H7 (cell line): ENCODE measurements around the gene ALG1L2. TPM values are rescaled to one million over a fixed set of nuclear protein-coding genes. Genes with fewer than 3 reads are reported as not detected.
A peak's percentile ranks its signal among the peaks of the same experiment; 100 is the strongest.
"Not testable (repeated sequence)": the region's sequence is repeated elsewhere in the genome, so short reads cannot be mapped to it uniquely, and the experiment has no call there.

Experiments
- DNase-seq: peaks from one replicate; pipeline ENCODE4 v3.0.0; 2012
- H3K27me3 ChIP-seq: 2 replicates; pipeline ENCODE4 v1.6.0; 2011; ENCODE audit warnings: mild to moderate bottlenecking, low read length; ENCODE audit not compliant: control insufficient read depth, insufficient read depth
- H3K36me3 ChIP-seq: replicated peaks from 2 replicates; pipeline ENCODE4 v1.5.1; 2011; ENCODE audit warnings: low read length; ENCODE audit not compliant: control insufficient read depth, insufficient read depth
- H3K4me3 ChIP-seq: 2 replicates; pipeline ENCODE4 v1.5.1; 2011; ENCODE audit warnings: low read depth, mild to moderate bottlenecking, control low read depth, low read length, moderate library complexity; ENCODE audit not compliant: insufficient read depth
- total RNA-seq: library from RNA; depleted of rRNA; stranded (reverse); fragments of >200 nt; shearing (Covaris generic); gene quantifications from 2 replicates; pipeline ENCODE4 v1.2.3, GENCODE V29; 2014

The ALG1L2 gene
- total RNA-seq, 1 experiment from 2014 or later = 1.7 TPM

GRCh38 chr3:130104191-130104590 lies 22.6 kb downstream of the ALG1L2 start:
- H3K27me3 ChIP-seq, H3K4me3 ChIP-seq, DNase-seq, H3K36me3 ChIP-seq: not testable (repeated sequence)

GRCh38 chr3:130107333-130107995 lies 25.8 kb downstream of the ALG1L2 start:
- not testable (repeated sequence) for DNase-seq, H3K4me3 ChIP-seq, H3K27me3 ChIP-seq, H3K36me3 ChIP-seq

- not testable (repeated sequence) for H3K36me3 ChIP-seq, H3K27me3 ChIP-seq, H3K4me3 ChIP-seq, DNase-seq
These were observed 27.4 kb downstream of the ALG1L2 start for GRCh38 chr3:130108836-130109585.

- peak overlapping the region; percentile 74 for H3K4me3 ChIP-seq
- H3K27me3 ChIP-seq, DNase-seq, H3K36me3 ChIP-seq: not testable (repeated sequence)
These were observed 28.9 kb downstream of the ALG1L2 start for GRCh38 chr3:130110386-130111169.

- peak; percentile 96 for DNase-seq
- no peaks in the 10 kb centered on the region for H3K27me3 ChIP-seq
- H3K36me3 ChIP-seq = no peaks in the 10 kb centered on the region
- H3K4me3 ChIP-seq = peak overlapping the region; percentile 74
These were observed 29.7 kb downstream of the ALG1L2 start for GRCh38 chr3:130111185-130111864.

GRCh38 chr3:130111865-130112747 lies 30.5 kb downstream of the ALG1L2 start:
- H3K36me3 ChIP-seq, H3K27me3 ChIP-seq, DNase-seq: not testable (repeated sequence)
- peak overlapping the region; percentile 63 for H3K4me3 ChIP-seq

GRCh38 chr3:130112748-130113073 lies 31.1 kb downstream of the ALG1L2 start:
- not testable (repeated sequence) for H3K27me3 ChIP-seq, H3K36me3 ChIP-seq, DNase-seq
- H3K4me3 ChIP-seq = peak overlapping the region; percentile 63

GRCh38 chr3:130115400-130115799 lies 33.8 kb downstream of the ALG1L2 start:
- not testable (repeated sequence) for H3K36me3 ChIP-seq, H3K4me3 ChIP-seq, DNase-seq, H3K27me3 ChIP-seq

GRCh38 chr3:130117933-130118332 lies 36.3 kb downstream of the ALG1L2 start:
- H3K27me3 ChIP-seq = no peaks in the 10 kb centered on the region
- no peak overlapping the region for H3K4me3 ChIP-seq
- no peak for DNase-seq
- H3K36me3 ChIP-seq = no peaks in the 10 kb centered on the region

GRCh38 chr3:130119824-130120223 lies 38.2 kb downstream of the ALG1L2 start:
- not testable (repeated sequence) for H3K36me3 ChIP-seq, H3K4me3 ChIP-seq, DNase-seq, H3K27me3 ChIP-seq

- H3K4me3 ChIP-seq, H3K27me3 ChIP-seq, H3K36me3 ChIP-seq, DNase-seq: not testable (repeated sequence)
These were observed 38.7 kb downstream of the ALG1L2 start for GRCh38 chr3:130120291-130120690.

GRCh38 chr3:130122891-130123775 lies 41.5 kb downstream of the ALG1L2 start:
- H3K27me3 ChIP-seq, H3K36me3 ChIP-seq, DNase-seq, H3K4me3 ChIP-seq: not testable (repeated sequence)

GRCh38 chr3:130125406-130125805 lies 43.8 kb downstream of the ALG1L2 start:
- H3K27me3 ChIP-seq, H3K4me3 ChIP-seq, H3K36me3 ChIP-seq, DNase-seq: not testable (repeated sequence)
